ENCODE data around the gene TMEM144.

DNA sequence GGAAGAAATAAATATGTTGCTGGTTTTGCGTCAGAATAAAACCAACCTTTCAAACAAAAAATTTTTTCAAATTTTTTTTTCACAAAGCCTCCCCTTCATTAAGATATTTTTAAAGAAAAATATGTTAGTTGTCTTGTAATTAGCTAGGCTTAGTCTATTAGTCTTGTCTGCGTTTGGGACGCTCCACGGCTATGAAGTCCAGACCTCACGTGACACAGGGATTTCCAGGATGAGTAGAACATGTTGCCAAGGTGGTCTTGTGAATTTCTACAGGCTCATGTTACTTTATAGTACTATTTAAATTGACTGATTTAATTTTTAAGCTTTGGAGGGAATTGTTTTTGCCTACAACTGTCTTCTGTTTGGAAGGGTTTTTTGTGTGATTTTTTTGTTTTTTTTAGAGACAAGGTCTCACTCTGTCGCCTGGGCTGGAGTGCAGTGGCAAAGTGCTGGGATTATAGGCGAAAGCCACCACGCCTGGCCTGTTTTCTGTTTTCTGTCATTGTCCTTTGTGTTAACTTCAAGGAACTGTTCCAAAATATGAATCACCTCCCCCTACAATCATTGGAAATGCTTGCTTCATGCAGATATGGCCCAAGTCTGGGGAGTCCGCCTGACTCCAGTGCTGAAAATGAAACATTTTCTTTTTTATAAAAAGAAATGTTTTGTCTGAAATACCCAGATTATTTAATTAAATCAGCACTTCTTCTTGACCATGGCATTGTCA is 26.2 kb downstream of the TMEM144 start:
- TF ChIP-seq CTCF (conservative IDR thresholded peaks at IDR 0.05; ENCODE audit: low read length) (no peak), EZH2phosphoT487 (IDR thresholded peaks at IDR 0.05; ENCODE audit: borderline replicate concordance) (no peak)

Data from Loucy (cell line).